HepG2 (cell line): ENCODE results near the gene GNG7. TPM values are rescaled to one million over a fixed set of nuclear protein-coding genes. Genes with fewer than 3 reads are reported as not detected.

Source experiments
- BRD4 ChIP-seq: sonication (generic); formaldehyde crosslinking; IDR thresholded peaks from 2 replicates; pipeline ENCODE4 v1.4.0; 2020; ENCODE audit warnings: missing genetic modification reagents
- CBX2 ChIP-seq, 2 experiments: fragments of 200-600 bp in 1 of 2; sonication (generic); formaldehyde crosslinking in 1 of 2; IDR thresholded peaks; 2 replicates each; pipeline versions ENCODE4 v1.7.0 to v1.8.1; 2018 to 2022; ENCODE audit warnings: low read depth in 2 of 2, low read length in 1 of 2, mild to moderate bottlenecking in 1 of 2, missing genetic modification reagents in 1 of 2
- FIP1L1 ChIP-seq: fragments of 200-400 bp; formaldehyde crosslinking; IDR thresholded peaks from 2 replicates; pipeline ENCODE4 v1.6.1; 2018; ENCODE audit warnings: low read depth, mild to moderate bottlenecking, low read length, moderate library complexity, borderline replicate concordance; ENCODE audit not compliant: insufficient read depth
- IKZF5 ChIP-seq: IDR thresholded peaks from 2 replicates; pipeline ENCODE4 v1.6.1; 2018; ENCODE audit warnings: missing genetic modification reagents, mild to moderate bottlenecking, missing compliant biosample characterization
- MAX ChIP-seq: IDR thresholded peaks from 2 replicates; pipeline ENCODE4 v1.6.1; 2012; ENCODE audit warnings: inconsistent platforms
- MEIS1 ChIP-seq: sonication (generic); formaldehyde crosslinking; IDR thresholded peaks from 2 replicates; pipeline ENCODE4 v1.9.0; 2021; ENCODE audit warnings: mild to moderate bottlenecking, missing genetic modification reagents, moderate library complexity, borderline replicate concordance
- MLXIP ChIP-seq: sonication (generic); formaldehyde crosslinking; IDR thresholded peaks from 2 replicates; pipeline ENCODE4 v1.9.0; 2021; ENCODE audit warnings: missing genetic modification reagents, borderline replicate concordance
- MNT ChIP-seq: fragments of 450-650 bp; IDR thresholded peaks from 2 replicates; pipeline ENCODE4 v1.6.1; 2016
- NCOR1 ChIP-seq: fragments of 200-600 bp; sonication (generic); IDR thresholded peaks from 2 replicates; pipeline ENCODE4 v1.7.0; 2017; ENCODE audit warnings: antibody characterized with exemption, low read length, borderline replicate concordance
- SP4 ChIP-seq: sonication (generic); formaldehyde crosslinking; IDR thresholded peaks from 2 replicates; pipeline ENCODE4 v1.8.1; 2023; ENCODE audit warnings: mild to moderate bottlenecking, missing genetic modification reagents
- TRIM24 ChIP-seq: sonication (generic); formaldehyde crosslinking; IDR thresholded peaks from 2 replicates; pipeline ENCODE4 v1.8.0; 2022; ENCODE audit warnings: mild to moderate bottlenecking, missing genetic modification reagents
- ZBTB40 ChIP-seq, 2 experiments: fragments of 450-650 bp in 1 of 2; sonication (generic) in 1 of 2; formaldehyde crosslinking in 1 of 2; IDR thresholded peaks; 2 replicates each; pipeline versions ENCODE4 v1.6.1 to v1.8.0; 2016 to 2022; ENCODE audit warnings: antibody characterized with exemption in 1 of 2, mild to moderate bottlenecking in 1 of 2, missing genetic modification reagents in 1 of 2
- ZBTB42 ChIP-seq: sonication (generic); formaldehyde crosslinking; IDR thresholded peaks from 2 replicates; pipeline ENCODE4 v1.5.0; 2020; ENCODE audit warnings: mild to moderate bottlenecking, missing genetic modification reagents
- ZFP82 ChIP-seq: sonication (generic); formaldehyde crosslinking; IDR thresholded peaks from 2 replicates; pipeline ENCODE4 v1.5.1; 2020; ENCODE audit warnings: mild to moderate bottlenecking, missing genetic modification reagents, borderline replicate concordance
- polyA plus RNA-seq, 8 experiments: library from polyadenylated mRNA; depleted of rRNA in 3 of 8; stranded (reverse) in 7 of 8; unstranded in 1 of 8; fragments of >200 nt; fragmentation: Illumina TruSeq in 4 of 8; extraction: Trizol in 4 of 8; gene quantifications; 2 replicates each; pipeline versions ENCODE4 v1.2.1 to v1.2.3, GENCODE V29; 2011 to 2016; ENCODE audit warnings: low read depth in 4 of 8, missing spikeins in 1 of 8, mixed read lengths in 1 of 8; ENCODE audit not compliant: insufficient read depth in 1 of 8
- total RNA-seq, 5 experiments: library from RNA; depleted of rRNA; stranded (reverse); fragments of >200 nt; fragmentation: Illumina TruSeq; extraction: Trizol; gene quantifications; 2 replicates each; pipeline ENCODE4 v1.2.3, GENCODE V29; 2016; ENCODE audit warnings: low read depth in 1 of 5

GNG7 gene
- total and polyA plus RNA-seq, 2 of the 13 experiments (the other 11 are each of a cell fraction or from before 2014, with no cell fraction given): 1.4 to 3.3 TPM

GRCh38 chr19:2557093-2557440 is 145.4 kb downstream of the GNG7 start (continued):
- TF ChIP-seq MEIS1 (no peak), NCOR1 (no peak), BRD4 (0 out of 2 replicates have a peak, but pooled peaks have one; percentile 41), ZBTB40 (IDR thresholded peaks at IDR 0.05) (no peak), ZBTB40 (CRISPR knock-in tag; IDR thresholded peaks at IDR 0.05) (no peak), IKZF5 (no peak), ZBTB42 (no peak), MNT (peak; percentile 99), MAX (peak; percentile 24; the same call in 1 of the 2 replicates), TRIM24 (CRISPR knock-in tag) (no peak), SP4 (no peak), CBX2 (IDR thresholded peaks at IDR 0.05; ENCODE audit: low read depth, low read length) (no peak), CBX2 (CRISPR knock-in tag; IDR thresholded peaks at IDR 0.05; ENCODE audit: low read depth) (no peak), MLXIP (CRISPR knock-in tag) (no peak), ZFP82 (CRISPR knock-in tag) (no peak), FIP1L1 (no peak)
